ENCODE data around the gene MAD1L1. TPM values are rescaled to one million over a fixed set of nuclear protein-coding genes. Genes with fewer than 3 reads are reported as not detected.

Gene MAD1L1
- total RNA-seq, 1 experiment from 2014 or later = 38.5 TPM

GRCh38 chr7:2209146-2209960, 23.4 kb downstream of the MAD1L1 start:
- H3K4me3 ChIP-seq (replicated peaks in 1 of 2; ENCODE audit: low read depth in 1 of 2, low read length in 2 of 2) = no peak overlapping the region
- H4K20me1 ChIP-seq (ENCODE audit: insufficient read depth) = no peaks in the 10 kb centered on the region
- no peak overlapping the region for H2AFZ ChIP-seq (ENCODE audit: low read depth, low read length, poor library complexity, severe bottlenecking)
- CTCF ChIA-PET = interaction anchor here (1.0 to 1.3 kb wide), 2 partner anchors 110 to 653 kb away, joined by 3 to 5 read pairs; partner anchors contain the start of gene TMEM184A
- peaks cover 4 to 26% of the 10 kb centered on the region in 2 experiments for H3K36me3 ChIP-seq (ENCODE audit: control insufficient read depth in 1 of 2, insufficient read depth in 2 of 2, low read length in 2 of 2)
- H3K9me2 ChIP-seq (ENCODE audit: insufficient read depth) = no peaks in the 10 kb centered on the region
- 0 out of 2 replicates have a peak, but pooled peaks cover 4% of the 10 kb centered on the region for H3K79me2 ChIP-seq (ENCODE audit: insufficient read depth, low read length)
- no peak overlapping the region for H3K27ac ChIP-seq (ENCODE audit: low read depth, low read length)
- H3K27me3 ChIP-seq (ENCODE audit: insufficient read depth, low read length) = no peaks in the 10 kb centered on the region
- TF ChIP-seq FOSL1 (IDR thresholded peaks at IDR 0.05; ENCODE audit: low read depth) = no peak
- no peak for TF ChIP-seq ZFX (IDR thresholded peaks at IDR 0.05)
- no peak for TF ChIP-seq EZH2phosphoT487 (IDR thresholded peaks at IDR 0.05; ENCODE audit: borderline replicate concordance)
- TF ChIP-seq EGR1 (IDR thresholded peaks at IDR 0.05; ENCODE audit: low read depth) = no peak
- no peak for TF ChIP-seq EZH2 (IDR thresholded peaks at IDR 0.05)
- no peak for TF ChIP-seq POLR2AphosphoS5 (IDR thresholded peaks at IDR 0.05; ENCODE audit: low read depth, low read length)
- no peak for TF ChIP-seq MAX (IDR thresholded peaks at IDR 0.05)
- peak; percentile 86 for TF ChIP-seq RAD21 (IDR thresholded peaks at IDR 0.05; ENCODE audit: low read depth)
- TF ChIP-seq REST (IDR thresholded peaks at IDR 0.05; ENCODE audit: low read depth) = no peak
- peak; percentile 44 to 64 (median 58); a peak in 5 of 6 replicates for TF ChIP-seq CTCF (IDR thresholded peaks at IDR 0.05 in 2 of 3, conservative IDR thresholded peaks at IDR 0.05 in 1 of 3; ENCODE audit: borderline replicate concordance in 1 of 3, insufficient read depth in 1 of 3, low read depth in 2 of 3, low read length in 2 of 3)
- TF ChIP-seq CBX3 (IDR thresholded peaks at IDR 0.05; ENCODE audit: low read depth) = no peak
- BruUV-seq (replicated peaks) = no TSS peak
- POLR2A ChIA-PET = no interaction called here
- RAD21 ChIA-PET (ENCODE audit: low non-redundant PET in 1 of 2, low total read pairs in 2 of 2, uncharacterized antibody in 2 of 2, unreplicated experiment in 2 of 2) = no interaction called here
- H3K4me1 ChIP-seq (ENCODE audit: control insufficient read depth in 1 of 2, insufficient read depth in 2 of 2, low read length in 2 of 2) = no peaks in the 10 kb centered on the region
- DNase-seq (ENCODE audit: low read depth, low spot score) = no peak
- H3K9ac ChIP-seq (ENCODE audit: low read length) = no peak overlapping the region
- peak; percentile 89 for ATAC-seq
- H3K4me2 ChIP-seq (ENCODE audit: low read length) = no peak overlapping the region
- intact Hi-C loops (cut with micrococcal nuclease) = loop anchor here (2.0 to 10.0 kb wide), 3 partner anchors 105 to 627 kb away; no protein-coding TSS in a partner anchor
- no peaks in the 10 kb centered on the region for H3K9me3 ChIP-seq (ENCODE audit: control insufficient read depth in 1 of 2, insufficient read depth in 1 of 2, low read depth in 1 of 2, low read length in 2 of 2)
